Measurements from ENCODE around the gene RAB40B.
A peak's percentile ranks its signal among the peaks of the same experiment; 100 is the strongest.

DNA sequence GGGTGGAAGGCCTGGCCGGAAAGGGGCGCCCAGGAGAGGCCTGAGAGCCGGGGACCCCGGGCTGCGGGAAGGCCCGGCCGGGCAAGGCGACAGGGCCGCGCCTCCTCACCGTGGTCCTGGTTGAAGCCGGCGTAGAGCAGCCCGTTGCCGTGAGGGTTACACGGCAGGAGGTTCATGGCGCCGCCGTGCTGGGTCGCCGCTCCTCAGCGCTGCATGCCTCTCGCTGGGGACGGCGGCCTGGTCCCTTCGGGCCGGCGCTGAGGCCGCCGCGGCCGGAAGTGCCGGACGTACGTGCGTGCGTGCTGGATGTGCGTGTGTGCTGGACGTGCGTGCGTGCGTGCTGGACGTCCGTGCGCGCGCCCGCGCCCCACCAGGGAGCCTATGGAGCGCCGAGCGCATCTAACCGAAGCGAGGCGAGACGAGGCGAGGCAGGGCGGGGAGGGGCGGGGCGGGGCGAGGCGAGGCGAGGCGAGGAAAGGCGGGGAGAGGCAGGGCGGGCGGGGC, 50.3 kb downstream of the RAB40B start, which contains the start of gene WDR45B:
- TF ChIP-seq RAD21 (conservative IDR thresholded peaks at IDR 0.05 in 1 of 2, IDR thresholded peaks at IDR 0.05 in 1 of 2) (no peak), POLR2A (IDR thresholded peaks at IDR 0.05; ENCODE audit: low read length) (peak; percentile 98), BHLHE40 (IDR thresholded peaks at IDR 0.05; ENCODE audit: low read depth, low read length) (no peak), CTCF (IDR thresholded peaks at IDR 0.05) (no peak), ESRRA (IDR thresholded peaks at IDR 0.05; ENCODE audit: borderline replicate concordance, low read length) (no peak), MYC (IDR thresholded peaks at IDR 0.05; ENCODE audit: borderline replicate concordance, low read length) (peak; percentile 79), PHF8 (IDR thresholded peaks at IDR 0.05; ENCODE audit: borderline replicate concordance, low read depth) (peak; percentile 100), HDAC2 (IDR thresholded peaks at IDR 0.05) (no peak), CHD2 (IDR thresholded peaks at IDR 0.05; ENCODE audit: low read length, partially characterized antibody) (no peak)
- TF ChIP-seq, protein P1, sequence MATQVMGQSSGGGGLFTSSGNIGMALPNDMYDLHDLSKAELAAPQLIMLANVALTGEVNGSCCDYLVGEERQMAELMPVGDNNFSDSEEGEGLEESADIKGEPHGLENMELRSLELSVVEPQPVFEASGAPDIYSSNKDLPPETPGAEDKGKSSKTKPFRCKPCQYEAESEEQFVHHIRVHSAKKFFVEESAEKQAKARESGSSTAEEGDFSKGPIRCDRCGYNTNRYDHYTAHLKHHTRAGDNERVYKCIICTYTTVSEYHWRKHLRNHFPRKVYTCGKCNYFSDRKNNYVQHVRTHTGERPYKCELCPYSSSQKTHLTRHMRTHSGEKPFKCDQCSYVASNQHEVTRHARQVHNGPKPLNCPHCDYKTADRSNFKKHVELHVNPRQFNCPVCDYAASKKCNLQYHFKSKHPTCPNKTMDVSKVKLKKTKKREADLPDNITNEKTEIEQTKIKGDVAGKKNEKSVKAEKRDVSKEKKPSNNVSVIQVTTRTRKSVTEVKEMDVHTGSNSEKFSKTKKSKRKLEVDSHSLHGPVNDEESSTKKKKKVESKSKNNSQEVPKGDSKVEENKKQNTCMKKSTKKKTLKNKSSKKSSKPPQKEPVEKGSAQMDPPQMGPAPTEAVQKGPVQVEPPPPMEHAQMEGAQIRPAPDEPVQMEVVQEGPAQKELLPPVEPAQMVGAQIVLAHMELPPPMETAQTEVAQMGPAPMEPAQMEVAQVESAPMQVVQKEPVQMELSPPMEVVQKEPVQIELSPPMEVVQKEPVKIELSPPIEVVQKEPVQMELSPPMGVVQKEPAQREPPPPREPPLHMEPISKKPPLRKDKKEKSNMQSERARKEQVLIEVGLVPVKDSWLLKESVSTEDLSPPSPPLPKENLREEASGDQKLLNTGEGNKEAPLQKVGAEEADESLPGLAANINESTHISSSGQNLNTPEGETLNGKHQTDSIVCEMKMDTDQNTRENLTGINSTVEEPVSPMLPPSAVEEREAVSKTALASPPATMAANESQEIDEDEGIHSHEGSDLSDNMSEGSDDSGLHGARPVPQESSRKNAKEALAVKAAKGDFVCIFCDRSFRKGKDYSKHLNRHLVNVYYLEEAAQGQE (IDR thresholded peaks at IDR 0.05), result no peak
- TF ChIP-seq, protein P2, sequence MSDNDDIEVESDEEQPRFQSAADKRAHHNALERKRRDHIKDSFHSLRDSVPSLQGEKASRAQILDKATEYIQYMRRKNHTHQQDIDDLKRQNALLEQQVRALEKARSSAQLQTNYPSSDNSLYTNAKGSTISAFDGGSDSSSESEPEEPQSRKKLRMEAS (IDR thresholded peaks at IDR 0.05), result peak; percentile 92
